ENCODE data around the gene NOSTRIN.

DNA sequence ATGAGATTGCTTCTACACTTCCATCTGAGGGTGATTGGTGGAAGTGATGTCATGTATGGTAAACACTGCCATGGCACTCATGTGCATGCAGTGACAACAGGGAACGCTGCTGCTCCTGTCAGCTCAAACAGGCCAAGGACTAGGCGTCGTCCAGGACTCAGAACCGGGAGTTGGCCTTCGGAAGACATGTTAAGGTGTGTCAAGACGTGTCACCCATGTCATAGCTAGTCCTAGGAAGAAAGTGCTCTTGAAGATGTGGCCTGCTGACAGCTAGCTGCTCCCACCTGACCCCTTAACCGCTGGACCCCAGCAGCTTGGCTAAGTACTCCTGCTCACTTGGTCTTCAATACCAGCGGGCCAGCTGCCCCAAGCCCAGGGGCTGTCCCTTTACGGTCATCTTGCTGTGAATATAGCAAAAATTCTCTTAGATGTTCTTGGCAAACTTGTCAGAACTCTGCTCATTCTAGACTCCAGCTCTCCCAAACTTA lies 6.3 kb upstream of the NOSTRIN start:
- TF ChIP-seq, protein P1, sequence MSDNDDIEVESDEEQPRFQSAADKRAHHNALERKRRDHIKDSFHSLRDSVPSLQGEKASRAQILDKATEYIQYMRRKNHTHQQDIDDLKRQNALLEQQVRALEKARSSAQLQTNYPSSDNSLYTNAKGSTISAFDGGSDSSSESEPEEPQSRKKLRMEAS (IDR thresholded peaks at IDR 0.05), result no peak
- TF ChIP-seq, protein P2, sequence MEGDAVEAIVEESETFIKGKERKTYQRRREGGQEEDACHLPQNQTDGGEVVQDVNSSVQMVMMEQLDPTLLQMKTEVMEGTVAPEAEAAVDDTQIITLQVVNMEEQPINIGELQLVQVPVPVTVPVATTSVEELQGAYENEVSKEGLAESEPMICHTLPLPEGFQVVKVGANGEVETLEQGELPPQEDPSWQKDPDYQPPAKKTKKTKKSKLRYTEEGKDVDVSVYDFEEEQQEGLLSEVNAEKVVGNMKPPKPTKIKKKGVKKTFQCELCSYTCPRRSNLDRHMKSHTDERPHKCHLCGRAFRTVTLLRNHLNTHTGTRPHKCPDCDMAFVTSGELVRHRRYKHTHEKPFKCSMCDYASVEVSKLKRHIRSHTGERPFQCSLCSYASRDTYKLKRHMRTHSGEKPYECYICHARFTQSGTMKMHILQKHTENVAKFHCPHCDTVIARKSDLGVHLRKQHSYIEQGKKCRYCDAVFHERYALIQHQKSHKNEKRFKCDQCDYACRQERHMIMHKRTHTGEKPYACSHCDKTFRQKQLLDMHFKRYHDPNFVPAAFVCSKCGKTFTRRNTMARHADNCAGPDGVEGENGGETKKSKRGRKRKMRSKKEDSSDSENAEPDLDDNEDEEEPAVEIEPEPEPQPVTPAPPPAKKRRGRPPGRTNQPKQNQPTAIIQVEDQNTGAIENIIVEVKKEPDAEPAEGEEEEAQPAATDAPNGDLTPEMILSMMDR (IDR thresholded peaks at IDR 0.05; ENCODE audit: low read depth, low read length, missing input control), result no peak
- TF ChIP-seq YY1 (IDR thresholded peaks at IDR 0.05) (no peak), JUND (IDR thresholded peaks at IDR 0.05) (no peak), SP1 (IDR thresholded peaks at IDR 0.05) (no peak), RXRA (IDR thresholded peaks at IDR 0.05) (no peak), REST (IDR thresholded peaks at IDR 0.05) (no peak), RAD21 (IDR thresholded peaks at IDR 0.05) (no peak), HNF4G (IDR thresholded peaks at IDR 0.05) (no peak)
- TF ChIP-seq, protein P3, sequence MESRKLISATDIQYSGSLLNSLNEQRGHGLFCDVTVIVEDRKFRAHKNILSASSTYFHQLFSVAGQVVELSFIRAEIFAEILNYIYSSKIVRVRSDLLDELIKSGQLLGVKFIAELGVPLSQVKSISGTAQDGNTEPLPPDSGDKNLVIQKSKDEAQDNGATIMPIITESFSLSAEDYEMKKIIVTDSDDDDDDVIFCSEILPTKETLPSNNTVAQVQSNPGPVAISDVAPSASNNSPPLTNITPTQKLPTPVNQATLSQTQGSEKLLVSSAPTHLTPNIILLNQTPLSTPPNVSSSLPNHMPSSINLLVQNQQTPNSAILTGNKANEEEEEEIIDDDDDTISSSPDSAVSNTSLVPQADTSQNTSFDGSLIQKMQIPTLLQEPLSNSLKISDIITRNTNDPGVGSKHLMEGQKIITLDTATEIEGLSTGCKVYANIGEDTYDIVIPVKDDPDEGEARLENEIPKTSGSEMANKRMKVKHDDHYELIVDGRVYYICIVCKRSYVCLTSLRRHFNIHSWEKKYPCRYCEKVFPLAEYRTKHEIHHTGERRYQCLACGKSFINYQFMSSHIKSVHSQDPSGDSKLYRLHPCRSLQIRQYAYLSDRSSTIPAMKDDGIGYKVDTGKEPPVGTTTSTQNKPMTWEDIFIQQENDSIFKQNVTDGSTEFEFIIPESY (IDR thresholded peaks at IDR 0.05), result no peak

All from liver (tissue), 3 donors.